IMR-90 (cell line): ENCODE measurements around the gene SLC25A3. TPM values are rescaled to one million over a fixed set of nuclear protein-coding genes. Genes with fewer than 3 reads are reported as not detected.

Experiments
- ATAC-seq: fragments of 200-7000 bp; cut with Tn5 transposase; 2 replicates; pipeline ENCODE4 v1.9.1; 2020; ENCODE audit warnings: low read depth, mild to moderate bottlenecking, moderate library complexity
- BruUV-seq: library from RNA; stranded (reverse); fragments of 400-500 nt; replicated peaks from 2 replicates; lab custom pipeline; 2021; lab: Mats Ljungman, UMichigan
- CTCF ChIA-PET: fragments of 300-600 bp; formaldehyde crosslinking; extraction: SDS; loops from one replicate; lab custom pipeline; 2021; ENCODE audit warnings: antibody characterized with exemption; lab: Yijun Ruan, JAX
- POLR2A ChIA-PET: fragments of 300-600 bp; sonication (Branson Sonifier 250); formaldehyde crosslinking; loops from one replicate; lab custom pipeline; 2022; ENCODE audit warnings: antibody characterized with exemption; ENCODE audit not compliant: unreplicated experiment; lab: Charles Lee
- DNase-seq: peaks from one replicate; pipeline ENCODE4 v3.0.0; 2013
- H2AFZ ChIP-seq: replicated peaks from 2 replicates; pipeline ENCODE3; 2013; ENCODE audit warnings: low read length, mild to moderate bottlenecking; ENCODE audit not compliant: poor library complexity
- H2AK5ac ChIP-seq: 2 replicates; pipeline ENCODE4 v1.6.1; 2013; ENCODE audit warnings: low read depth, low read length, inconsistent platforms
- H2AK9ac ChIP-seq: replicated peaks from 2 replicates; pipeline ENCODE3; 2013; ENCODE audit warnings: mild to moderate bottlenecking, low read depth, low read length, moderate library complexity; ENCODE audit not compliant: poor library complexity
- H2BK120ac ChIP-seq: 2 replicates; pipeline ENCODE4 v1.6.1; 2013; ENCODE audit warnings: low read depth, low read length, inconsistent platforms
- H2BK15ac ChIP-seq: 3 replicates; pipeline ENCODE4 v1.6.1; 2013; ENCODE audit warnings: low read depth, low read length, inconsistent platforms
- H2BK20ac ChIP-seq: 2 replicates; pipeline ENCODE4 v1.6.1; 2013; ENCODE audit warnings: low read depth, mild to moderate bottlenecking, inconsistent platforms, low read length, moderate library complexity
- H2BK5ac ChIP-seq: 2 replicates; pipeline ENCODE4 v1.6.1; 2013; ENCODE audit warnings: mild to moderate bottlenecking, low read depth, low read length, inconsistent platforms; ENCODE audit not compliant: poor library complexity, severe bottlenecking
- H3K14ac ChIP-seq: replicated peaks from 2 replicates; pipeline ENCODE4 v1.6.1; 2013; ENCODE audit warnings: low read depth, low read length, inconsistent platforms
- H3K18ac ChIP-seq: 2 replicates; pipeline ENCODE4 v1.6.1; 2013; ENCODE audit warnings: low read depth, low read length, control low read depth
- H3K23ac ChIP-seq: 2 replicates; pipeline ENCODE4 v1.6.1; 2013; ENCODE audit warnings: low read depth, low read length, inconsistent platforms
- H3K27ac ChIP-seq: 2 replicates; pipeline ENCODE4 v1.5.1; 2013; ENCODE audit warnings: mild to moderate bottlenecking, control low read depth, low read length; ENCODE audit not compliant: insufficient read depth
- H3K27me3 ChIP-seq: 2 replicates; pipeline ENCODE4 v1.6.1; 2013; ENCODE audit warnings: low read length; ENCODE audit not compliant: control insufficient read depth, insufficient read depth
- H3K36me3 ChIP-seq: 2 replicates; pipeline ENCODE4 v1.6.1; 2013; ENCODE audit warnings: low read length, mixed read lengths; ENCODE audit not compliant: control insufficient read depth, insufficient read depth
- H3K4ac ChIP-seq: 2 replicates; pipeline ENCODE4 v1.6.1; 2013; ENCODE audit warnings: low read depth, low read length, inconsistent platforms
- H3K4me1 ChIP-seq: 2 replicates; pipeline ENCODE4 v1.6.1; 2013; ENCODE audit warnings: low read length, mixed read lengths; ENCODE audit not compliant: control insufficient read depth, insufficient read depth
- H3K4me2 ChIP-seq: 2 replicates; pipeline ENCODE4 v1.6.1; 2013; ENCODE audit warnings: low read depth, mild to moderate bottlenecking, control low read depth, low read length, moderate library complexity
- H3K4me3 ChIP-seq: 2 replicates; pipeline ENCODE4 v1.5.1; 2013; ENCODE audit warnings: low read depth, mild to moderate bottlenecking, control low read depth, low read length, moderate library complexity; ENCODE audit not compliant: insufficient read depth
- H3K56ac ChIP-seq: 2 replicates; pipeline ENCODE4 v1.6.1; 2013; ENCODE audit warnings: low read length, inconsistent platforms; ENCODE audit not compliant: insufficient read depth; ENCODE audit errors: extremely low read depth
- H3K79me1 ChIP-seq, 2 experiments: 2 replicates each; pipeline ENCODE4 v1.6.1; 2013; ENCODE audit warnings: low read length in 2 of 2, inconsistent platforms in 1 of 2, low read depth in 1 of 2
- H3K9ac ChIP-seq: 2 replicates; pipeline ENCODE4 v1.6.1; 2013; ENCODE audit warnings: low read depth, low read length, control low read depth
- H3K9me1 ChIP-seq: 2 replicates; pipeline ENCODE4 v1.6.1; 2013; ENCODE audit warnings: low read length, inconsistent platforms; ENCODE audit not compliant: insufficient read depth
- H3K9me3 ChIP-seq: 2 replicates; pipeline ENCODE4 v1.6.1; 2013; ENCODE audit warnings: low read length; ENCODE audit not compliant: control insufficient read depth, insufficient read depth
- H4K20me1 ChIP-seq: 2 replicates; pipeline ENCODE4 v1.6.1; 2013; ENCODE audit warnings: low read length, inconsistent platforms; ENCODE audit not compliant: insufficient read depth
- H4K5ac ChIP-seq: 2 replicates; pipeline ENCODE4 v1.6.1; 2013; ENCODE audit warnings: mild to moderate bottlenecking, low read depth, low read length, control low read depth
- H4K8ac ChIP-seq, 2 experiments: 2 replicates each; pipeline ENCODE4 v1.6.1; 2013; ENCODE audit warnings: low read depth in 2 of 2, low read length in 2 of 2, control low read depth in 1 of 2, inconsistent platforms in 1 of 2
- H4K91ac ChIP-seq: 2 replicates; pipeline ENCODE4 v1.6.1; 2013; ENCODE audit warnings: low read depth, low read length, inconsistent platforms; ENCODE audit not compliant: insufficient read depth
- BHLHE40 ChIP-seq: fragments of 150-350 bp; IDR thresholded peaks from 2 replicates; pipeline ENCODE4 v1.6.1; 2016; ENCODE audit warnings: mild to moderate bottlenecking, low read depth, low read length
- CEBPB ChIP-seq: IDR thresholded peaks from 2 replicates; pipeline ENCODE4 v1.6.1; 2012; ENCODE audit warnings: low read depth, low read length, improper control_type of control experiment
- CHD1 ChIP-seq: IDR thresholded peaks from 2 replicates; pipeline ENCODE4 v1.6.1; 2012; ENCODE audit warnings: low read depth, low read length, improper control_type of control experiment
- CTCF ChIP-seq: conservative IDR thresholded peaks from 2 replicates; pipeline ENCODE4 v1.5.1; 2012; ENCODE audit warnings: mild to moderate bottlenecking, low read depth, low read length, improper control_type of control experiment
- ELK1 ChIP-seq: fragments of 150-350 bp; IDR thresholded peaks from 2 replicates; pipeline ENCODE4 v1.6.1; 2016; ENCODE audit warnings: low read depth, mild to moderate bottlenecking, low read length, moderate library complexity, borderline replicate concordance
- FOS ChIP-seq: fragments of 150-350 bp; IDR thresholded peaks from 2 replicates; pipeline ENCODE4 v1.6.1; 2016; ENCODE audit warnings: low read depth, low read length
- MXI1 ChIP-seq: IDR thresholded peaks from 2 replicates; pipeline ENCODE4 v1.6.1; 2012; ENCODE audit warnings: low read depth, mild to moderate bottlenecking, low read length, moderate library complexity, borderline replicate concordance
- NFE2L2 ChIP-seq: fragments of 150-350 bp; IDR thresholded peaks from 2 replicates; pipeline ENCODE4 v1.6.1; 2016; ENCODE audit warnings: low read depth, mild to moderate bottlenecking, low read length
- POLR2A ChIP-seq: IDR thresholded peaks from 2 replicates; pipeline ENCODE4 v1.6.1; 2012; ENCODE audit warnings: mild to moderate bottlenecking, low read depth, low read length
- RCOR1 ChIP-seq: IDR thresholded peaks from 2 replicates; pipeline ENCODE4 v1.6.1; 2012; ENCODE audit warnings: mild to moderate bottlenecking, low read length, improper control_type of control experiment; ENCODE audit not compliant: insufficient replicate concordance
- WGBS, 2 experiments: methylation state at CpG; one replicate each; pipeline versions ENCODE4 v1.1.5 to v1.1.7; 2013; ENCODE audit warnings: missing lambda C conversion rate in 2 of 2; ENCODE audit not compliant: insufficient read length in 1 of 2; ENCODE audit errors: extremely low coverage in 2 of 2; 5-methylcytosine and 5-hydroxymethylcytosine counted together
- dilution Hi-C: fragments of 300-500 bp; cut with HindIII; formaldehyde crosslinking; loops from one replicate; pipeline ENCODE4 v1.14.3; 2018; ENCODE audit warnings: low sequenced_read_pairs; ENCODE audit not compliant: unreplicated experiment
- in situ Hi-C: fragments of 300-500 bp; cut with MboI; formaldehyde crosslinking; loops from 3 replicates; pipeline ENCODE4 v1.14.3; 2019; ENCODE audit warnings: low sequenced_read_pairs, inconsistent platforms, mixed read lengths
- intact Hi-C: fragments of 100-400 bp; cut with micrococcal nuclease; formaldehyde crosslinking; loops from 2 replicates; pipeline ENCODE4 v1.10.0; 2022
- polyA plus RNA-seq, 3 experiments: library from polyadenylated mRNA; depleted of rRNA; stranded (reverse); fragments of >200 nt; gene quantifications; 2 replicates each; pipeline ENCODE4 v1.2.3, GENCODE V29; 2012; ENCODE audit warnings: low replicate concordance in 1 of 3
- total RNA-seq: library from RNA; depleted of rRNA; stranded (reverse); fragments of >200 nt; gene quantifications from 2 replicates; pipeline ENCODE4 v1.2.3, GENCODE V29; 2012
- TF ChIP-seq, protein P1 (sequence below): fragments of 150-350 bp; IDR thresholded peaks from 2 replicates; pipeline ENCODE4 v1.6.1; 2017; ENCODE audit warnings: mild to moderate bottlenecking, antibody characterized with exemption, low read length, low read depth

Gene SLC25A3
- total and polyA plus RNA-seq, 2 of the 4 experiments (the other 2 are of a cell fraction): 657 to 861 TPM

DNA sequence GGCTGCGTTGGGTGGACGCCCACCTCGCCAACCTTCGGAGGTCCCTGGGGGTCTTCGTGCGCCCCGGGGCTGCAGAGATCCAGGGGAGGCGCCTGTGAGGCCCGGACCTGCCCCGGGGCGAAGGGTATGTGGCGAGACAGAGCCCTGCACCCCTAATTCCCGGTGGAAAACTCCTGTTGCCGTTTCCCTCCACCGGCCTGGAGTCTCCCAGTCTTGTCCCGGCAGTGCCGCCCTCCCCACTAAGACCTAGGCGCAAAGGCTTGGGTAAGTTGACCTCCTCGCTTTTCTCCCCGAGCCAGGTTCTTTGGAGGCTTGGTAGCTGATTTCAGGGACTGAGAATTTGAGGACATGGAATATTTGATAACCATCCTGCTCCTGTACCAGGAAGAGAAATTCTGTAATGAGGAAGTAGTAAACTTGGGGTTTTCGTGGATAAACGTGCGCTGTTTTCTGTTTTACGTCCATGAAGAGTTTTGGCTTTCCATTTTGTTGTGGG lies 52.1 kb downstream of the SLC25A3 start:
- Histone ChIP-seq H3K27ac (peak overlapping the region; percentile 68), H2BK15ac (no peak overlapping the region), H3K9ac (peak overlapping the region; percentile 73), H3K56ac (peak overlapping the region; percentile 58; the same call in 1 of the 2 replicates), H2BK5ac (peak overlapping the region; percentile 58), H4K20me1 (0 out of 2 replicates have a peak, but pooled peaks cover 3% of the 10 kb centered on the region), H3K4me1 (no peaks in the 10 kb centered on the region; the same call in 1 of the 2 replicates), H2AK5ac (no peak overlapping the region), H3K9me3 (no peaks in the 10 kb centered on the region), H2AK9ac (peak overlapping the region; percentile 98), H4K91ac (no peak overlapping the region; the same call in 1 of the 2 replicates), H2BK20ac (no peak overlapping the region), H3K14ac (peak overlapping the region; percentile 67), H3K36me3 (peaks cover 6% of the 10 kb centered on the region), H3K4ac (peak overlapping the region; percentile 82), H2AFZ (peak overlapping the region; percentile 95), H3K79me1 (peaks cover 0 to 7% of the 10 kb centered on the region in 2 experiments; a peak in 2 of 4 replicates), H2BK120ac (no peak overlapping the region), H3K4me3 (peak overlapping the region; percentile 67), H3K4me2 (peak overlapping the region; percentile 88), H4K5ac (no peak overlapping the region), H4K8ac (no peak overlapping the region; a peak in 2 of 4 replicates), H3K18ac (peak overlapping the region; percentile 24; the same call in 1 of the 2 replicates), H3K9me1 (no peaks in the 10 kb centered on the region), H3K23ac (peak overlapping the region; percentile 65), H3K27me3 (no peaks in the 10 kb centered on the region)
- TF ChIP-seq FOS (no peak), CHD1 (no peak), BHLHE40 (no peak), CEBPB (no peak), MXI1 (no peak), CTCF (no peak), ELK1 (no peak), POLR2A (no peak; the same call in 1 of the 2 replicates), NFE2L2 (no peak), RCOR1 (no peak)
- TF ChIP-seq, protein P1, sequence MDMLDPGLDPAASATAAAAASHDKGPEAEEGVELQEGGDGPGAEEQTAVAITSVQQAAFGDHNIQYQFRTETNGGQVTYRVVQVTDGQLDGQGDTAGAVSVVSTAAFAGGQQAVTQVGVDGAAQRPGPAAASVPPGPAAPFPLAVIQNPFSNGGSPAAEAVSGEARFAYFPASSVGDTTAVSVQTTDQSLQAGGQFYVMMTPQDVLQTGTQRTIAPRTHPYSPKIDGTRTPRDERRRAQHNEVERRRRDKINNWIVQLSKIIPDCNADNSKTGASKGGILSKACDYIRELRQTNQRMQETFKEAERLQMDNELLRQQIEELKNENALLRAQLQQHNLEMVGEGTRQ: no peak
- POLR2A ChIA-PET: no interaction called here
- no peak for DNase-seq
- no TSS peak for BruUV-seq
- intact Hi-C loops: loop anchor here (1.0 to 10.0 kb wide), 3 partner anchors 52 to 229 kb away; partner anchors contain the start of genes SLC25A3 and TMPO
- dilution Hi-C loops: no loop called here
- ATAC-seq: peak; percentile 2
- CTCF ChIA-PET: interaction anchor here (0.7 to 1.2 kb wide), 3 partner anchors 12 to 363 kb away, joined by 3 to 4 read pairs (median 3); no protein-coding TSS in a partner anchor
- in situ Hi-C loops: no loop called here
- WGBS, 2 experiments: 2% methylated on average over 8 of the region's 24 CpGs; no CpG with 5 or more reads in 1 of the 2 experiments
